ENCODE measurements around the gene BTBD2.

GRCh38 chr19:1941146-1942077 lies 74.1 kb downstream of the BTBD2 start, which contains the start of gene CSNK1G2:
- TF ChIP-seq CTCF (IDR thresholded peaks at IDR 0.05) = no peak
- no peak for TF ChIP-seq POLR2A (IDR thresholded peaks at IDR 0.05)
